ENCODE measurements around the gene XYLT1.

GRCh38 chr16:17328932-17329331, 141.8 kb downstream of the XYLT1 start:
- TF ChIP-seq CTCF (conservative IDR thresholded peaks at IDR 0.05), result no peak
- TF ChIP-seq EZH2 (IDR thresholded peaks at IDR 0.05; ENCODE audit: low read depth), result no peak

Measured in PC-9 (cell line).